DND-41 (cell line): ENCODE data around the gene USP28.

Source experiments
- EZH2 ChIP-seq: IDR thresholded peaks from 3 replicates; pipeline ENCODE4 v1.6.1; 2012; ENCODE audit warnings: borderline replicate concordance, low read depth, mild to moderate bottlenecking, moderate library complexity, low read length, inconsistent platforms; ENCODE audit not compliant: severe bottlenecking
- TF ChIP-seq, protein P1 (sequence below): IDR thresholded peaks from 2 replicates; pipeline ENCODE4 v1.5.1; 2012; ENCODE audit warnings: borderline replicate concordance, low read length, moderate library complexity, mild to moderate bottlenecking; ENCODE audit not compliant: poor library complexity, severe bottlenecking; ENCODE audit errors: extremely low read depth

DNA sequence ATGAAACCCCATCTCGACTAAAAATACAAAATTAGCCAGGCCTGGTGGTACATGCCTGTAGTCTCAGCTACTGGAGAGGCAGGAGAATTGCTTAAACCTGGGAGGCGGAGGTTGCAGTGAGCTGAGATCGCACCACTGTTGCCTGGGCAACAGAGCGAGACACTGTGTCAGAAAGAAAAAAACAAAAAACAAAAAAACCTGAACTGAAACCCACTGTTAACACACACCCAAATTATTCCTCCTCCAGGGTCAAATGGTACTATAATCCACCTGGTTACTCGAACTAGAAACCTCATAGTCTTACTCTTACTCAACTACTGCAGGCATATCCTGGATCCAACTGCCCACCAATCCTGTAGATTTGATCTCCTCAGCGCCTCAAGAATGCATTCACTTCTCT, 35.5 kb downstream of the USP28 start:
- TF ChIP-seq, protein P1, sequence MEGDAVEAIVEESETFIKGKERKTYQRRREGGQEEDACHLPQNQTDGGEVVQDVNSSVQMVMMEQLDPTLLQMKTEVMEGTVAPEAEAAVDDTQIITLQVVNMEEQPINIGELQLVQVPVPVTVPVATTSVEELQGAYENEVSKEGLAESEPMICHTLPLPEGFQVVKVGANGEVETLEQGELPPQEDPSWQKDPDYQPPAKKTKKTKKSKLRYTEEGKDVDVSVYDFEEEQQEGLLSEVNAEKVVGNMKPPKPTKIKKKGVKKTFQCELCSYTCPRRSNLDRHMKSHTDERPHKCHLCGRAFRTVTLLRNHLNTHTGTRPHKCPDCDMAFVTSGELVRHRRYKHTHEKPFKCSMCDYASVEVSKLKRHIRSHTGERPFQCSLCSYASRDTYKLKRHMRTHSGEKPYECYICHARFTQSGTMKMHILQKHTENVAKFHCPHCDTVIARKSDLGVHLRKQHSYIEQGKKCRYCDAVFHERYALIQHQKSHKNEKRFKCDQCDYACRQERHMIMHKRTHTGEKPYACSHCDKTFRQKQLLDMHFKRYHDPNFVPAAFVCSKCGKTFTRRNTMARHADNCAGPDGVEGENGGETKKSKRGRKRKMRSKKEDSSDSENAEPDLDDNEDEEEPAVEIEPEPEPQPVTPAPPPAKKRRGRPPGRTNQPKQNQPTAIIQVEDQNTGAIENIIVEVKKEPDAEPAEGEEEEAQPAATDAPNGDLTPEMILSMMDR, result no peak
- TF ChIP-seq EZH2, result no peak
